ENCODE results near the gene AK4. TPM values are rescaled to one million over a fixed set of nuclear protein-coding genes. Genes with fewer than 3 reads are reported as not detected.
A peak's percentile ranks its signal among the peaks of the same experiment; 100 is the strongest.

Gene AK4
- total and polyA plus RNA-seq, 4 donors, result 52.3 to 106 (median 59.3) TPM

DNA sequence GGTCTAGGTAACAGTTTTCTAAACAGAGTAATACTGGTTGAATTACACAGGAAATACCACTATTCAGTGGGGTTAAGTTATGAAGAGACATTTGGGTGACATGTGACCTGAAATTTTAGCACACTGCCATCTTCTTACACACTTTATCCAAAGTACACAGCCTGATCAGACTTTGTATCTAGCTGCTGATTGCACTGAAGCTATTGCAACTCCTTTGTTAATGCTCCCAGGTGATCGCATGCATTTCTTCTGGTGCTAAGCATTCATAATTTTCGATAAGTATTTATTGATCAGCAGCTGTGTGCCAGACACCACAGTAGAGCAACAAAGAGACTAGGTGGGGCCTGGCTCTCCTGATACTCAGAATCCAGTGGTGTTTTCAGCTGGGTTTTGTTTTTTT is 52.4 kb downstream of the AK4 start:
- Histone ChIP-seq H3K9ac (ENCODE audit: low read depth in 1 of 2, low read length in 2 of 2) (no peak overlapping the region), H3K36me3 (ENCODE audit: control insufficient read depth in 4 of 4, insufficient read depth in 3 of 4, low read depth in 1 of 4, low read length in 3 of 4) (peaks cover 0 to 3% (median 0%) of the 10 kb centered on the region in 4 donors), H3K4me1 (ENCODE audit: control insufficient read depth in 4 of 4, insufficient read depth in 4 of 4, low read length in 3 of 4) (peaks cover 8 to 41% (median 33%) of the 10 kb centered on the region in 4 donors), H3K4me3 (ENCODE audit: low read depth in 1 of 3, low read length in 3 of 3) (peak overlapping the region in 1 of 3 donors; percentile 20), H3K27me3 (ENCODE audit: control insufficient read depth in 4 of 4, insufficient read depth in 4 of 4, low read length in 3 of 4) (no peaks in the 10 kb centered on the region), H3K27ac (ENCODE audit: low read depth in 1 of 2, low read length in 2 of 2) (peak overlapping the region; percentile 96), H3K9me3 (ENCODE audit: control insufficient read depth in 4 of 4, low read length in 3 of 4) (no peaks in the 10 kb centered on the region)
- 35% methylated on average over 2 of the region's 2 CpGs for WGBS
- no peak for DNase-seq (ENCODE audit: low spot score)
- TF ChIP-seq HNF4G (IDR thresholded peaks at IDR 0.05) (peak; percentile 92), NR2F2 (IDR thresholded peaks at IDR 0.05) (no peak), RAD21 (IDR thresholded peaks at IDR 0.05) (peak in 1 of 2 donors; percentile 35), RXRA (IDR thresholded peaks at IDR 0.05) (peak; percentile 55 to 76), FOXA2 (IDR thresholded peaks at IDR 0.05) (peak; percentile 96), SP1 (IDR thresholded peaks at IDR 0.05) (peak; percentile 90), JUND (IDR thresholded peaks at IDR 0.05) (peak; percentile 49 to 50), HNF4A (conservative IDR thresholded peaks at IDR 0.05) (peak; percentile 94), GABPA (IDR thresholded peaks at IDR 0.05 in 1 of 2, conservative IDR thresholded peaks at IDR 0.05 in 1 of 2) (no peak), TAF1 (conservative IDR thresholded peaks at IDR 0.05) (no peak), EGR1 (IDR thresholded peaks at IDR 0.05; ENCODE audit: low read depth in 2 of 2) (peak in 1 of 2 donors; percentile 44), FOXA1 (IDR thresholded peaks at IDR 0.05) (peak; percentile 90), YY1 (IDR thresholded peaks at IDR 0.05) (peak; percentile 90)
- TF ChIP-seq, protein P1, sequence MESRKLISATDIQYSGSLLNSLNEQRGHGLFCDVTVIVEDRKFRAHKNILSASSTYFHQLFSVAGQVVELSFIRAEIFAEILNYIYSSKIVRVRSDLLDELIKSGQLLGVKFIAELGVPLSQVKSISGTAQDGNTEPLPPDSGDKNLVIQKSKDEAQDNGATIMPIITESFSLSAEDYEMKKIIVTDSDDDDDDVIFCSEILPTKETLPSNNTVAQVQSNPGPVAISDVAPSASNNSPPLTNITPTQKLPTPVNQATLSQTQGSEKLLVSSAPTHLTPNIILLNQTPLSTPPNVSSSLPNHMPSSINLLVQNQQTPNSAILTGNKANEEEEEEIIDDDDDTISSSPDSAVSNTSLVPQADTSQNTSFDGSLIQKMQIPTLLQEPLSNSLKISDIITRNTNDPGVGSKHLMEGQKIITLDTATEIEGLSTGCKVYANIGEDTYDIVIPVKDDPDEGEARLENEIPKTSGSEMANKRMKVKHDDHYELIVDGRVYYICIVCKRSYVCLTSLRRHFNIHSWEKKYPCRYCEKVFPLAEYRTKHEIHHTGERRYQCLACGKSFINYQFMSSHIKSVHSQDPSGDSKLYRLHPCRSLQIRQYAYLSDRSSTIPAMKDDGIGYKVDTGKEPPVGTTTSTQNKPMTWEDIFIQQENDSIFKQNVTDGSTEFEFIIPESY (IDR thresholded peaks at IDR 0.05), result peak; percentile 36
- TF ChIP-seq, protein P2, sequence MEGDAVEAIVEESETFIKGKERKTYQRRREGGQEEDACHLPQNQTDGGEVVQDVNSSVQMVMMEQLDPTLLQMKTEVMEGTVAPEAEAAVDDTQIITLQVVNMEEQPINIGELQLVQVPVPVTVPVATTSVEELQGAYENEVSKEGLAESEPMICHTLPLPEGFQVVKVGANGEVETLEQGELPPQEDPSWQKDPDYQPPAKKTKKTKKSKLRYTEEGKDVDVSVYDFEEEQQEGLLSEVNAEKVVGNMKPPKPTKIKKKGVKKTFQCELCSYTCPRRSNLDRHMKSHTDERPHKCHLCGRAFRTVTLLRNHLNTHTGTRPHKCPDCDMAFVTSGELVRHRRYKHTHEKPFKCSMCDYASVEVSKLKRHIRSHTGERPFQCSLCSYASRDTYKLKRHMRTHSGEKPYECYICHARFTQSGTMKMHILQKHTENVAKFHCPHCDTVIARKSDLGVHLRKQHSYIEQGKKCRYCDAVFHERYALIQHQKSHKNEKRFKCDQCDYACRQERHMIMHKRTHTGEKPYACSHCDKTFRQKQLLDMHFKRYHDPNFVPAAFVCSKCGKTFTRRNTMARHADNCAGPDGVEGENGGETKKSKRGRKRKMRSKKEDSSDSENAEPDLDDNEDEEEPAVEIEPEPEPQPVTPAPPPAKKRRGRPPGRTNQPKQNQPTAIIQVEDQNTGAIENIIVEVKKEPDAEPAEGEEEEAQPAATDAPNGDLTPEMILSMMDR (IDR thresholded peaks at IDR 0.05; ENCODE audit: low read depth, low read length, missing input control), result no peak
- TF ChIP-seq, protein P3, sequence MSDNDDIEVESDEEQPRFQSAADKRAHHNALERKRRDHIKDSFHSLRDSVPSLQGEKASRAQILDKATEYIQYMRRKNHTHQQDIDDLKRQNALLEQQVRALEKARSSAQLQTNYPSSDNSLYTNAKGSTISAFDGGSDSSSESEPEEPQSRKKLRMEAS (IDR thresholded peaks at IDR 0.05), result peak; percentile 47
- TF ChIP-seq, protein P4, sequence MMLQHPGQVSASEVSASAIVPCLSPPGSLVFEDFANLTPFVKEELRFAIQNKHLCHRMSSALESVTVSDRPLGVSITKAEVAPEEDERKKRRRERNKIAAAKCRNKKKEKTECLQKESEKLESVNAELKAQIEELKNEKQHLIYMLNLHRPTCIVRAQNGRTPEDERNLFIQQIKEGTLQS (IDR thresholded peaks at IDR 0.05), result peak; percentile 74
- TF ChIP-seq, protein P5, sequence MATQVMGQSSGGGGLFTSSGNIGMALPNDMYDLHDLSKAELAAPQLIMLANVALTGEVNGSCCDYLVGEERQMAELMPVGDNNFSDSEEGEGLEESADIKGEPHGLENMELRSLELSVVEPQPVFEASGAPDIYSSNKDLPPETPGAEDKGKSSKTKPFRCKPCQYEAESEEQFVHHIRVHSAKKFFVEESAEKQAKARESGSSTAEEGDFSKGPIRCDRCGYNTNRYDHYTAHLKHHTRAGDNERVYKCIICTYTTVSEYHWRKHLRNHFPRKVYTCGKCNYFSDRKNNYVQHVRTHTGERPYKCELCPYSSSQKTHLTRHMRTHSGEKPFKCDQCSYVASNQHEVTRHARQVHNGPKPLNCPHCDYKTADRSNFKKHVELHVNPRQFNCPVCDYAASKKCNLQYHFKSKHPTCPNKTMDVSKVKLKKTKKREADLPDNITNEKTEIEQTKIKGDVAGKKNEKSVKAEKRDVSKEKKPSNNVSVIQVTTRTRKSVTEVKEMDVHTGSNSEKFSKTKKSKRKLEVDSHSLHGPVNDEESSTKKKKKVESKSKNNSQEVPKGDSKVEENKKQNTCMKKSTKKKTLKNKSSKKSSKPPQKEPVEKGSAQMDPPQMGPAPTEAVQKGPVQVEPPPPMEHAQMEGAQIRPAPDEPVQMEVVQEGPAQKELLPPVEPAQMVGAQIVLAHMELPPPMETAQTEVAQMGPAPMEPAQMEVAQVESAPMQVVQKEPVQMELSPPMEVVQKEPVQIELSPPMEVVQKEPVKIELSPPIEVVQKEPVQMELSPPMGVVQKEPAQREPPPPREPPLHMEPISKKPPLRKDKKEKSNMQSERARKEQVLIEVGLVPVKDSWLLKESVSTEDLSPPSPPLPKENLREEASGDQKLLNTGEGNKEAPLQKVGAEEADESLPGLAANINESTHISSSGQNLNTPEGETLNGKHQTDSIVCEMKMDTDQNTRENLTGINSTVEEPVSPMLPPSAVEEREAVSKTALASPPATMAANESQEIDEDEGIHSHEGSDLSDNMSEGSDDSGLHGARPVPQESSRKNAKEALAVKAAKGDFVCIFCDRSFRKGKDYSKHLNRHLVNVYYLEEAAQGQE (IDR thresholded peaks at IDR 0.05), result peak; percentile 79
